Thyroid gland (tissue), 4 donors: ENCODE data around the gene NPHS2.

Source experiments
- CTCF ChIP-seq, 6 experiments: fragments of 200-600 bp in 3 of 6; fragments of 450-650 bp in 3 of 6; sonication (generic) in 3 of 6; IDR thresholded peaks; one replicate each; pipeline ENCODE4 v1.5.1; 2016 to 2019; ENCODE audit warnings: antibody characterized with exemption in 6 of 6, mild to moderate bottlenecking in 2 of 6, inconsistent platforms in 1 of 6, moderate library complexity in 1 of 6
- POLR2A ChIP-seq, 2 donors: fragments of 450-650 bp; IDR thresholded peaks; one replicate each; pipeline ENCODE4 v1.6.1; 2017; ENCODE audit warnings: antibody characterized with exemption in 2 of 2, mild to moderate bottlenecking in 2 of 2, moderate library complexity in 1 of 2

GRCh38 chr1:179550746-179551682, 24.7 kb downstream of the NPHS2 start:
- TF ChIP-seq CTCF (IDR thresholded peaks at IDR 0.05): no peak
- TF ChIP-seq POLR2A (IDR thresholded peaks at IDR 0.05): no peak
